K562 treated with DMSO at 1 percent for 12 hours (cell line): ENCODE results near the gene CRELD2. TPM values are rescaled to one million over a fixed set of nuclear protein-coding genes. Genes with fewer than 3 reads are reported as not detected.

ENCODE experiments used
- total RNA-seq: library from RNA; unstranded; fragments of 300-600 nt; gene quantifications from 2 replicates; pipeline ENCODE4 v1.2.3, GENCODE V29; 2022; ENCODE audit not compliant: insufficient read depth

Gene CRELD2, protein sequence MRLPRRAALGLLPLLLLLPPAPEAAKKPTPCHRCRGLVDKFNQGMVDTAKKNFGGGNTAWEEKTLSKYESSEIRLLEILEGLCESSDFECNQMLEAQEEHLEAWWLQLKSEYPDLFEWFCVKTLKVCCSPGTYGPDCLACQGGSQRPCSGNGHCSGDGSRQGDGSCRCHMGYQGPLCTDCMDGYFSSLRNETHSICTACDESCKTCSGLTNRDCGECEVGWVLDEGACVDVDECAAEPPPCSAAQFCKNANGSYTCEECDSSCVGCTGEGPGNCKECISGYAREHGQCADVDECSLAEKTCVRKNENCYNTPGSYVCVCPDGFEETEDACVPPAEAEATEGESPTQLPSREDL
- total RNA-seq: 27.2 and 33.5 TPM in 2 replicates

GRCh38 chr22:49917974-49918910, at the start of gene CRELD2, which contains the start of gene ALG12:
Gene CRELD2 (plus strand): TSS chr22:49918634. CDS start chr22:49918770, 136 bp downstream.
Gene ALG12 (minus strand): TSS chr22:49918438. CDS start chr22:49913765, 4,673 bp downstream.

DNA sequence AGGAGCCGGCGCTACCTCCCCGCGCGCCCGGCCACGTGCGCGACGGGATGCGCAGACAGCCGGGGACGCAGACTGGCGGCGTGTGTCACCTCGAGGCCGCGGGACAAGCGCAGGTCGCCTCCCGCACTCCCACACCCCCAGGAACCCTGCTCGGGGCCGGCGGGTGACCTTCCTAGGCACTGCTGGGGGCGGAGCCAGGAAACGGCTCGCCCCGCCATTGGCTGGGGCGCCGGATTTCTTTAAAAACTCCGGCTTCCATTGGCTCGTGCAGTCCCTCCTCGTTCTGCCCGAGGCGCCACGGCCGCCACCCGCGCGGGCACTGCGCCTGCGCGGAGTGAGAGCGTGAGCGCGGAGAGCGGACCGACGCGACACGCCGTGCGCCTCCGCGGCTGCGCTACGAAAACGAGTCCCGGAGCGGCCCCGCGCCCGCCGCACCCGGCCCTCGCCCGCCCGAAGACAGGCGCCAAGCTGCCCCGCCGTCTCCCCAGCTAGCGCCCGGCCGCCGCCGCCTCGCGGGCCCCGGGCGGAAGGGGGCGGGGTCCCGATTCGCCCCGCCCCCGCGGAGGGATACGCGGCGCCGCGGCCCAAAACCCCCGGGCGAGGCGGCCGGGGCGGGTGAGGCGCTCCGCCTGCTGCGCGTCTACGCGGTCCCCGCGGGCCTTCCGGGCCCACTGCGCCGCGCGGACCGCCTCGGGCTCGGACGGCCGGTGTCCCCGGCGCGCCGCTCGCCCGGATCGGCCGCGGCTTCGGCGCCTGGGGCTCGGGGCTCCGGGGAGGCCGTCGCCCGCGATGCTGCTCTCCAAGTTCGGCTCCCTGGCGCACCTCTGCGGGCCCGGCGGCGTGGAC, 41.9 kb downstream of the CRELD2 start, which contains the start of gene PIM3:
TSS of gene PIM3 (plus strand) at position 614 of the 846 bp plus-strand sequence. CDS start at position 790, 176 bp downstream.

Other genes starting within 250 kb of the CRELD2 start
- gene BRD1, start 90.8 kb upstream of the CRELD2 start, total RNA-seq: 7.7 and 15.8 TPM in 2 replicates
- gene ZBED4, start 64.8 kb upstream of the CRELD2 start, total RNA-seq: 2.9 and 14.1 TPM in 2 replicates
- gene ALG12, start 196 bp upstream of the CRELD2 start, total RNA-seq: 3.0 and 8.9 TPM in 2 replicates
- 74.3 and 74.5 TPM in 2 replicates for gene PIM3, start 42.1 kb downstream of the CRELD2 start, total RNA-seq
- 0.16 TPM in 1 of 2 replicates, not detected in the other for gene IL17REL, start 94.1 kb downstream of the CRELD2 start, total RNA-seq
- not detected in 2 replicates for gene TTLL8, start 139.7 kb downstream of the CRELD2 start, total RNA-seq
- gene MLC1, start 166.8 kb downstream of the CRELD2 start, total RNA-seq: 0.69 and 0.74 TPM in 2 replicates
- gene MOV10L1, start 171.4 kb downstream of the CRELD2 start, total RNA-seq: 1.1 TPM in 1 of 2 replicates, not detected in the other